A549 (cell line): ENCODE results near the gene ODR4. TPM values are rescaled to one million over a fixed set of nuclear protein-coding genes. Genes with fewer than 3 reads are reported as not detected.
A peak's percentile ranks its signal among the peaks of the same experiment; 100 is the strongest.

Source experiments
- ATAC-seq, 2 experiments: fragments of 200-7000 bp in 1 of 2; fragments of >200 bp in 1 of 2; cut with Nextera tagmentation in 1 of 2; cut with Tn5 transposase in 1 of 2; 3 replicates each; pipeline versions ENCODE4 v1.8.0 to v1.9.1; 2018 to 2020; ENCODE audit warnings: mild to moderate bottlenecking in 1 of 2, moderate library complexity in 1 of 2
- CTCF ChIA-PET: fragments of 300-600 bp; sonication (Branson Sonifier 250); formaldehyde crosslinking; extraction: SDS; loops from one replicate; lab custom pipeline; 2021; ENCODE audit warnings: antibody characterized with exemption, inconsistent platforms; lab: Yijun Ruan, JAX
- POLR2A ChIA-PET: fragments of 350-600 bp; formaldehyde crosslinking; extraction: SDS; loops from one replicate; lab custom pipeline; 2021; ENCODE audit warnings: antibody characterized with exemption, inconsistent platforms; lab: Yijun Ruan, JAX
- DNase-seq, 2 experiments: peaks; one replicate each; pipeline versions ENCODE4 v3.0.0 to v3.0.0-alpha.2; 2011 to 2016; ENCODE audit warnings: low read depth in 1 of 2, low spot score in 1 of 2
- FAIRE-seq: peaks from 2 replicates; lab custom pipeline; 2011; peaks lifted over from hg19 to GRCh38; lab: Jason Lieb, UNC
- H3K27ac ChIP-seq, 2 experiments: fragments of >200 bp; sonication (Bioruptor Twin); formaldehyde crosslinking; 3 replicates each; pipeline ENCODE4 v1.5.1; 2016 to 2017
- H3K4me1 ChIP-seq: fragments of >200 bp; sonication (Bioruptor Twin); formaldehyde crosslinking; 3 replicates; pipeline ENCODE4 v1.6.1; 2016
- H3K4me2 ChIP-seq: fragments of >200 bp; sonication (Bioruptor Twin); formaldehyde crosslinking; 3 replicates; pipeline ENCODE4 v1.6.1; 2016
- H3K4me3 ChIP-seq: fragments of >200 bp; sonication (Bioruptor Twin); formaldehyde crosslinking; 3 replicates; pipeline ENCODE4 v1.5.1; 2016
- H3K9me3 ChIP-seq: fragments of >200 bp; sonication (Bioruptor Twin); formaldehyde crosslinking; 3 replicates; pipeline ENCODE4 v1.6.1; 2016
- BHLHE40 ChIP-seq: IDR thresholded peaks from 2 replicates; pipeline ENCODE4 v1.6.1; 2012; ENCODE audit warnings: low read depth, low read length, inconsistent platforms
- CEBPB ChIP-seq, 2 experiments: fragments of >200 bp in 1 of 2; sonication (Bioruptor Twin) in 1 of 2; formaldehyde crosslinking in 1 of 2; IDR thresholded peaks; 2 replicates each; pipeline ENCODE4 v1.6.1; 2012 to 2016
- EHF ChIP-seq: fragments of 250-450 bp; sonication (Bioruptor Pico); IDR thresholded peaks from 2 replicates; pipeline ENCODE4 v1.5.0; 2020; ENCODE audit warnings: mild to moderate bottlenecking
- EP300 ChIP-seq, 2 experiments: fragments of >200 bp; sonication (Bioruptor Twin); formaldehyde crosslinking; IDR thresholded peaks; 2 replicates in 1 of 2; 3 replicates in 1 of 2; pipeline ENCODE4 v1.6.1; 2016 to 2017
- ESRRA ChIP-seq: fragments of 150-350 bp; IDR thresholded peaks from 2 replicates; pipeline ENCODE4 v1.6.1; 2014; ENCODE audit warnings: mild to moderate bottlenecking, low read length, borderline replicate concordance
- FOSL2 ChIP-seq, 2 experiments: fragments of 450-650 bp in 1 of 2; fragments of >200 bp in 1 of 2; sonication (Bioruptor Twin) in 1 of 2; formaldehyde crosslinking; IDR thresholded peaks; 2 replicates each; pipeline versions ENCODE4 v1.5.0 to v1.6.1; 2016 to 2020; ENCODE audit warnings: mild to moderate bottlenecking in 1 of 2, moderate library complexity in 1 of 2
- GATA3 ChIP-seq: IDR thresholded peaks from 2 replicates; pipeline ENCODE4 v1.6.1; 2012; ENCODE audit warnings: borderline replicate concordance
- HDAC2 ChIP-seq: fragments of 200-600 bp; sonication (generic); IDR thresholded peaks from 2 replicates; pipeline ENCODE4 v1.6.1; 2016
- HES2 ChIP-seq: fragments of >200 bp; sonication (Bioruptor Twin); formaldehyde crosslinking; IDR thresholded peaks from 2 replicates; pipeline ENCODE4 v1.6.1; 2016
- HOXB13 ChIP-seq: fragments of 250-450 bp; sonication (Bioruptor Pico); IDR thresholded peaks from 2 replicates; pipeline ENCODE4 v1.5.0; 2020; ENCODE audit warnings: low read depth, mild to moderate bottlenecking, moderate library complexity
- HOXB5 ChIP-seq: fragments of 250-450 bp; sonication (Bioruptor Pico); IDR thresholded peaks from 2 replicates; pipeline ENCODE4 v1.5.0; 2020; ENCODE audit warnings: mild to moderate bottlenecking, moderate library complexity
- JUN ChIP-seq, 2 experiments: fragments of >200 bp; sonication (Bioruptor Twin); formaldehyde crosslinking; IDR thresholded peaks; 2 replicates in 1 of 2; 3 replicates in 1 of 2; pipeline ENCODE4 v1.6.1; 2016 to 2017
- JUNB ChIP-seq: fragments of >200 bp; sonication (Bioruptor Twin); formaldehyde crosslinking; IDR thresholded peaks from 2 replicates; pipeline ENCODE4 v1.6.1; 2016
- MAFK ChIP-seq: fragments of 450-650 bp; IDR thresholded peaks from 2 replicates; pipeline ENCODE4 v1.6.1; 2014; ENCODE audit not compliant: partially characterized antibody
- MYC ChIP-seq: IDR thresholded peaks from 2 replicates; pipeline ENCODE4 v1.6.1; 2012; ENCODE audit warnings: mild to moderate bottlenecking, inconsistent platforms, low read length, improper control_type of control experiment, borderline replicate concordance
- NR3C1 ChIP-seq: fragments of >200 bp; sonication (Bioruptor Twin); formaldehyde crosslinking; IDR thresholded peaks from 3 replicates; pipeline ENCODE4 v1.6.1; 2017
- POLR2A ChIP-seq: IDR thresholded peaks from 2 replicates; pipeline ENCODE4 v1.6.1; 2012; ENCODE audit warnings: mild to moderate bottlenecking, low read length
- RARB ChIP-seq: fragments of 250-450 bp; sonication (Bioruptor Pico); IDR thresholded peaks from 2 replicates; pipeline ENCODE4 v1.8.0; 2021; ENCODE audit warnings: mild to moderate bottlenecking, moderate library complexity
- RNF2 ChIP-seq: fragments of 200-600 bp; sonication (generic); IDR thresholded peaks from 2 replicates; pipeline ENCODE4 v1.6.1; 2016; ENCODE audit warnings: low read depth, mild to moderate bottlenecking, antibody characterized with exemption, moderate library complexity, borderline replicate concordance
- SMC3 ChIP-seq: fragments of >200 bp; sonication (Bioruptor Twin); formaldehyde crosslinking; IDR thresholded peaks from 3 replicates; pipeline ENCODE4 v1.6.1; 2018; ENCODE audit warnings: inconsistent platforms
- TFCP2L1 ChIP-seq: fragments of 250-450 bp; sonication (Bioruptor Pico); IDR thresholded peaks from 2 replicates; pipeline ENCODE4 v1.5.0; 2021; ENCODE audit warnings: mild to moderate bottlenecking
- ZC3H11A ChIP-seq: fragments of 450-650 bp; IDR thresholded peaks from 2 replicates; pipeline ENCODE4 v1.6.1; 2014; ENCODE audit warnings: antibody characterized with exemption, mild to moderate bottlenecking
- ZNF302 ChIP-seq: fragments of 250-450 bp; sonication (Bioruptor Pico); IDR thresholded peaks from 2 replicates; pipeline ENCODE4 v1.9.0; 2021; ENCODE audit warnings: inconsistent platforms, mild to moderate bottlenecking, moderate library complexity
- ZSCAN20 ChIP-seq: fragments of 250-450 bp; sonication (Bioruptor Pico); IDR thresholded peaks from 2 replicates; pipeline ENCODE4 v1.8.0; 2022; ENCODE audit warnings: mild to moderate bottlenecking, moderate library complexity
- WGBS: methylation state at CpG from one replicate; pipeline ENCODE4 v1.1.6; 2017; ENCODE audit errors: missing lambda C conversion rate; 5-methylcytosine and 5-hydroxymethylcytosine counted together
- polyA plus RNA-seq, 4 experiments: library from polyadenylated mRNA; depleted of rRNA in 3 of 4; stranded (reverse); fragments of >200 nt; fragmentation: RNase III in 1 of 4; extraction: RNeasy Plus Mini Kit Qiagen cat#74134 plus additional on column Dnase treatment in 1 of 4; gene quantifications; 2 replicates in 3 of 4; 3 replicates in 1 of 4; pipeline ENCODE4 v1.2.3, GENCODE V29; 2011 to 2017
- TF ChIP-seq, protein P1 (sequence below): fragments of 200-600 bp; sonication (generic); IDR thresholded peaks from 2 replicates; pipeline ENCODE4 v1.6.1; 2016; ENCODE audit warnings: antibody characterized with exemption, mild to moderate bottlenecking, moderate library complexity

The ODR4 gene
- polyA plus RNA-seq, 2 of the 4 experiments (the other 2 are of a cell fraction): 18.1 to 34.9 TPM

DNA sequence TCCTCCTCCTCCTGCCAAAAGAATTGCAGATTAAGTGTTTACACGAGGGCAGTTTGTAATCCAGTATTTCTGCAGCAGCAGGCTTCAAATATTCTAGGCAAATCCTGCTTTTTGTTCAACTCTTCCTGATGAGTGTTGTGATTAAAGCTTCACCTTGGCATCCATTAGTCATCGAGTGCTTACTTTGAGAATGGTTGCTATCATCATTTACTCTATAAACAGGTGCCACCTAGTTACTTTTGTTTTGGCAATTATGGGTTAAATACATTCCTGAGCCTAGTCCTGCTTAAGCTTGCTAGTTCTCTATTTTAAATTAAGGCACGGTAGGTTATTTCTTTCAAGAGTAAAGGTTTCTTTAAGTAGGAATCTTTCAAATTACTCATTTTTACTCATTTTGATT, 64.9 kb downstream of the ODR4 start:
- DNase-seq (peak; percentile 5 to 53), FAIRE-seq (peak; percentile 73), ATAC-seq (peak in 1 of 2 experiments; percentile 48; a peak in 2 of 6 replicates)
- WGBS: 24% methylated on average over 3 of the region's 3 CpGs
- POLR2A ChIA-PET: no interaction called here
- no peak overlapping the region; a peak in 1 of 6 replicates for H3K27ac ChIP-seq
- H3K4me2 ChIP-seq: peak overlapping the region; percentile 27; the same call in 2 of the 3 replicates
- no peaks in the 10 kb centered on the region for H3K9me3 ChIP-seq
- no peak overlapping the region for H3K4me3 ChIP-seq
- no peak for TF ChIP-seq CEBPB (IDR thresholded peaks at IDR 0.05)
- TF ChIP-seq FOSL2 (IDR thresholded peaks at IDR 0.05): no peak
- peak; percentile 24; the same call in 1 of the 2 replicates for TF ChIP-seq FOSL2 (CRISPR knock-in tag; IDR thresholded peaks at IDR 0.05)
- CTCF ChIA-PET: interaction anchor here (0.7 kb wide), 1 partner anchor 66 kb away, joined by 3 read pairs; the partner anchor contains the start of gene TPR
- peaks cover 28% of the 10 kb centered on the region for H3K4me1 ChIP-seq

DNA sequence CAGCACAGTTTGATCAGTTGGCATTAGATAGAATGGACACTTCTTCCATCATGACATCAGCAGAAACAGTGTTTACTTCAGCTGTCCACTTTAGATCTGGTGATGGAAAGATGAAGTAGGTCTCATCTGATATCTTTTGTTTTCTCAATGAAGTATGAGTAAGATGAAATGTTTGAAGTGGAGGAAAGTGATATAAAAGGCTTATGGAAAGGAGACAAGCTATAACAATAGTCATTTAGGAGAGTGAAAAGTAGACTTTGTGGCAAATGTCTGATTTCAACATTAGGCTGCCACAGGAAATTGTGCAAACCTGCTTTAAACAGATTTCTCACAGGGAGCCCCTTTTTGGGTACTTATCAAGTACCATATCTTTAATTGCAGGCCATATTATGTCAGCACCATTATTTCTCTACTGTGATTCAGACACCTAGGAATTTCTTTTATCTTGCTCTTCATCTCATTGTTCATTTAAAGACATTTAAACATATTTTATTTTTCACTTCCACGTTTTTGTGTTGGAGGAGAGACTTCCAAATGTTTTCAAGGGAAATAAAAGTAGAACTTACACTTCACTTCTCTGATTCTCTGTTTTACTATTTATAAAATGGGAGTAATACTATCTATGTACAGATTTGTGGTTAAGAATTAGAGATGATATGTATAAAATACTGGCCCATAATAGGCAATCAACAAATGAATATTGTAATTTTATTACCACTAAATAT, 67.2 kb downstream of the ODR4 start:
- CTCF ChIA-PET: interaction anchor here (1.8 kb wide), 1 partner anchor 18 kb away, joined by 3 read pairs; no protein-coding TSS in a partner anchor
- DNase-seq (peak in 1 of 2 experiments; percentile 36), ATAC-seq (peak; percentile 52 to 74; a peak in 5 of 6 replicates), FAIRE-seq (peak; percentile 18)
- H3K4me1 ChIP-seq: peaks cover 28% of the 10 kb centered on the region
- peak overlapping the region; percentile 35 to 74; a peak in 5 of 6 replicates for H3K27ac ChIP-seq
- POLR2A ChIA-PET: no interaction called here
- H3K4me3 ChIP-seq: no peak overlapping the region
- H3K9me3 ChIP-seq: no peaks in the 10 kb centered on the region
- 4% methylated on average over 1 of the region's 1 CpG for WGBS
- peak overlapping the region; percentile 35; the same call in 2 of the 3 replicates for H3K4me2 ChIP-seq
- TF ChIP-seq EP300 (IDR thresholded peaks at IDR 0.05): peak; percentile 31 to 77; a peak in 3 of 5 replicates
- TF ChIP-seq JUN (IDR thresholded peaks at IDR 0.05): peak in 1 of 2 experiments; percentile 60; a peak in 3 of 5 replicates
- peak; percentile 80 for TF ChIP-seq JUNB
- TF ChIP-seq EHF: no peak
- TF ChIP-seq ZSCAN20: no peak
- peak; percentile 66 to 85 for TF ChIP-seq CEBPB (IDR thresholded peaks at IDR 0.05)
- no peak for TF ChIP-seq RNF2
- TF ChIP-seq POLR2A: no peak
- TF ChIP-seq TFCP2L1 (CRISPR knock-in tag): no peak
- no peak for TF ChIP-seq RARB (CRISPR knock-in tag)
- peak; percentile 48; the same call in 1 of the 2 replicates for TF ChIP-seq FOSL2 (IDR thresholded peaks at IDR 0.05)
- no peak for TF ChIP-seq FOSL2 (CRISPR knock-in tag; IDR thresholded peaks at IDR 0.05)
- TF ChIP-seq ZC3H11A: no peak
- TF ChIP-seq GATA3: peak; percentile 79; the same call in 1 of the 2 replicates
- TF ChIP-seq HOXB5: no peak
- peak; percentile 31; the same call in 1 of the 2 replicates for TF ChIP-seq HES2
- no peak for TF ChIP-seq HOXB13 (CRISPR knock-in tag)
- TF ChIP-seq MYC: no peak
- peak; percentile 37 for TF ChIP-seq MAFK
- no peak for TF ChIP-seq ESRRA

DNA sequence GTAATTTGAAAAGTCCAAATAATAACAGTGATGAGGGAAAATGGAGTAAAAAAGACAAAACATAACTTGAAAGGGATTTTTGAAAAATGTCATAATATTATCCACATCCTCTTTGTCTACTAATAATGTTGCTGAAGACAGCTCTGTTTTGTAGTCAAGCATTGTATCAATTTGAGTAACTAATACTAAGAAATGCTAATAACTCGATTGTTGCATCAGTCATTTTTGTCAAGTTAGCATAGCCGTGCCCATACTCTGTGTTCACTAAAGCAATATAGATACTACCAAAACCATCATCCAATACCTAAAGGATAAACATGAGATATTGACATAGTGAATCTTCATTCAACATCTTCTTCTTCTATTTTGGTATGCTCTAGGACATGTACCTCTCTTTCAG, 68.0 kb downstream of the ODR4 start:
- TF ChIP-seq HOXB5 (no peak), HDAC2 (no peak), NR3C1 (no peak), GATA3 (no peak), ZNF302 (no peak), SMC3 (no peak), BHLHE40 (no peak), ZSCAN20 (no peak), EHF (no peak)
- TF ChIP-seq, protein P1, sequence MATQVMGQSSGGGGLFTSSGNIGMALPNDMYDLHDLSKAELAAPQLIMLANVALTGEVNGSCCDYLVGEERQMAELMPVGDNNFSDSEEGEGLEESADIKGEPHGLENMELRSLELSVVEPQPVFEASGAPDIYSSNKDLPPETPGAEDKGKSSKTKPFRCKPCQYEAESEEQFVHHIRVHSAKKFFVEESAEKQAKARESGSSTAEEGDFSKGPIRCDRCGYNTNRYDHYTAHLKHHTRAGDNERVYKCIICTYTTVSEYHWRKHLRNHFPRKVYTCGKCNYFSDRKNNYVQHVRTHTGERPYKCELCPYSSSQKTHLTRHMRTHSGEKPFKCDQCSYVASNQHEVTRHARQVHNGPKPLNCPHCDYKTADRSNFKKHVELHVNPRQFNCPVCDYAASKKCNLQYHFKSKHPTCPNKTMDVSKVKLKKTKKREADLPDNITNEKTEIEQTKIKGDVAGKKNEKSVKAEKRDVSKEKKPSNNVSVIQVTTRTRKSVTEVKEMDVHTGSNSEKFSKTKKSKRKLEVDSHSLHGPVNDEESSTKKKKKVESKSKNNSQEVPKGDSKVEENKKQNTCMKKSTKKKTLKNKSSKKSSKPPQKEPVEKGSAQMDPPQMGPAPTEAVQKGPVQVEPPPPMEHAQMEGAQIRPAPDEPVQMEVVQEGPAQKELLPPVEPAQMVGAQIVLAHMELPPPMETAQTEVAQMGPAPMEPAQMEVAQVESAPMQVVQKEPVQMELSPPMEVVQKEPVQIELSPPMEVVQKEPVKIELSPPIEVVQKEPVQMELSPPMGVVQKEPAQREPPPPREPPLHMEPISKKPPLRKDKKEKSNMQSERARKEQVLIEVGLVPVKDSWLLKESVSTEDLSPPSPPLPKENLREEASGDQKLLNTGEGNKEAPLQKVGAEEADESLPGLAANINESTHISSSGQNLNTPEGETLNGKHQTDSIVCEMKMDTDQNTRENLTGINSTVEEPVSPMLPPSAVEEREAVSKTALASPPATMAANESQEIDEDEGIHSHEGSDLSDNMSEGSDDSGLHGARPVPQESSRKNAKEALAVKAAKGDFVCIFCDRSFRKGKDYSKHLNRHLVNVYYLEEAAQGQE: no peak
- CTCF ChIA-PET: interaction anchor here (1.8 kb wide), 1 partner anchor 18 kb away, joined by 3 read pairs; no protein-coding TSS in a partner anchor
- H3K4me2 ChIP-seq: no peak overlapping the region
- DNase-seq (no peak), FAIRE-seq (no peak), ATAC-seq (no peak)
- POLR2A ChIA-PET: no interaction called here
- no peaks in the 10 kb centered on the region for H3K9me3 ChIP-seq
- peaks cover 28% of the 10 kb centered on the region for H3K4me1 ChIP-seq
- WGBS: 92% methylated on average over 2 of the region's 2 CpGs
- no peak overlapping the region for H3K27ac ChIP-seq
- H3K4me3 ChIP-seq: no peak overlapping the region
